Vagina (tissue), 2 donors: Measurements from ENCODE around the gene KDM2A.

ENCODE experiments used
- CTCF ChIP-seq, 3 experiments: fragments of 450-650 bp in 2 of 3; fragments of 200-600 bp in 1 of 3; sonication (generic) in 1 of 3; IDR thresholded peaks; one replicate each; pipeline ENCODE4 v1.5.1; 2017 to 2019; ENCODE audit warnings: antibody characterized with exemption in 3 of 3, mild to moderate bottlenecking in 2 of 3, moderate library complexity in 2 of 3
- POLR2AphosphoS5 ChIP-seq, 2 donors: sonication (generic); formaldehyde crosslinking; IDR thresholded peaks; one replicate each; pipeline ENCODE4 v1.9.0; 2017; ENCODE audit warnings: antibody characterized with exemption in 2 of 2, mild to moderate bottlenecking in 2 of 2, low read depth in 1 of 2; ENCODE audit not compliant: insufficient read depth in 1 of 2

GRCh38 chr11:67099831-67100324 lies 19.2 kb upstream of the KDM2A start:
- no peak for TF ChIP-seq CTCF (IDR thresholded peaks at IDR 0.05)
- no peak for TF ChIP-seq POLR2AphosphoS5 (IDR thresholded peaks at IDR 0.05; ENCODE audit: insufficient read depth in 1 of 2, low read depth in 1 of 2)
